Stomach (tissue), 4 donors: Measurements from ENCODE around the gene OR8B4.

Source experiments
- EP300 ChIP-seq: sonication (generic); formaldehyde crosslinking; IDR thresholded peaks from one replicate; pipeline ENCODE4 v1.6.1; 2017; ENCODE audit warnings: antibody characterized with exemption
- POLR2A ChIP-seq, 4 donors: fragments of 450-650 bp; IDR thresholded peaks; one replicate each; pipeline ENCODE4 v1.6.1; 2016; ENCODE audit warnings: antibody characterized with exemption in 4 of 4, control low read depth in 2 of 4, mild to moderate bottlenecking in 1 of 4, moderate library complexity in 1 of 4
- TF ChIP-seq, protein P1 (sequence below), 7 experiments: fragments of 450-650 bp in 4 of 7; fragments of 200-600 bp in 3 of 7; sonication (generic) in 3 of 7; IDR thresholded peaks; one replicate each; pipeline ENCODE4 v1.5.1; 2016 to 2019; ENCODE audit warnings: antibody characterized with exemption in 7 of 7, control low read depth in 2 of 7, mild to moderate bottlenecking in 1 of 7

DNA sequence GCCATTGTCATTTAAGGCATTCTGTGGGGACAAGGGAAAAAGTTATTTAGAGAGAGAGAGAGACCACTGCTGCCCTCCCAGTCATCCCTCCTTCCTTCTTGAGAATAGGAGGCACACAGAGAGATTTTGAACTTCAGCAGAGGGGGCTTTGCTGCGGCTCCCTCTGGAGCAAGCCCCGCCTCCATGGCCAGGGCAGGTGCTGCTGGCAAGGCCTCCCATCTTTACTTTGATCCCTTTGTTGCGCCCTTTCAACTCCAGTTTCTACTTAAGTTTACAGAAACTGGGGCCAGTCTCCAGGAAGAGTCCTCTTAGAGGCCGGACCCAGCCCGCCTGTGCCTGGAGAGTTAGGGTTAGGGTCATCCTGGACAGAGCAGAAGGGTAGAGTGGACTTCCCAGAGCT, 16.4 kb upstream of the OR8B4 start:
- no peak for TF ChIP-seq POLR2A (IDR thresholded peaks at IDR 0.05)
- TF ChIP-seq, protein P1, sequence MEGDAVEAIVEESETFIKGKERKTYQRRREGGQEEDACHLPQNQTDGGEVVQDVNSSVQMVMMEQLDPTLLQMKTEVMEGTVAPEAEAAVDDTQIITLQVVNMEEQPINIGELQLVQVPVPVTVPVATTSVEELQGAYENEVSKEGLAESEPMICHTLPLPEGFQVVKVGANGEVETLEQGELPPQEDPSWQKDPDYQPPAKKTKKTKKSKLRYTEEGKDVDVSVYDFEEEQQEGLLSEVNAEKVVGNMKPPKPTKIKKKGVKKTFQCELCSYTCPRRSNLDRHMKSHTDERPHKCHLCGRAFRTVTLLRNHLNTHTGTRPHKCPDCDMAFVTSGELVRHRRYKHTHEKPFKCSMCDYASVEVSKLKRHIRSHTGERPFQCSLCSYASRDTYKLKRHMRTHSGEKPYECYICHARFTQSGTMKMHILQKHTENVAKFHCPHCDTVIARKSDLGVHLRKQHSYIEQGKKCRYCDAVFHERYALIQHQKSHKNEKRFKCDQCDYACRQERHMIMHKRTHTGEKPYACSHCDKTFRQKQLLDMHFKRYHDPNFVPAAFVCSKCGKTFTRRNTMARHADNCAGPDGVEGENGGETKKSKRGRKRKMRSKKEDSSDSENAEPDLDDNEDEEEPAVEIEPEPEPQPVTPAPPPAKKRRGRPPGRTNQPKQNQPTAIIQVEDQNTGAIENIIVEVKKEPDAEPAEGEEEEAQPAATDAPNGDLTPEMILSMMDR (IDR thresholded peaks at IDR 0.05): no peak
- no peak for TF ChIP-seq EP300
